Chondrocyte (in vitro differentiated cells): ENCODE results near the gene FXYD6. TPM values are rescaled to one million over a fixed set of nuclear protein-coding genes. Genes with fewer than 3 reads are reported as not detected.

ENCODE experiments used
- DNase-seq: peaks from one replicate; pipeline ENCODE4 v3.0.0; 2021; ENCODE audit warnings: mixed read lengths, low spot score
- H3K27ac Mint-ChIP-seq: one replicate; pipeline ENCODE4 v1.8.0; 2021; ENCODE audit warnings: mild to moderate bottlenecking, moderate library complexity, mixed read lengths; ENCODE audit not compliant: unreplicated experiment
- H3K27me3 Mint-ChIP-seq: 2 replicates; pipeline ENCODE4 v1.8.0; 2021; ENCODE audit warnings: low read depth, mixed read lengths
- H3K36me3 Mint-ChIP-seq: 2 replicates; pipeline ENCODE4 v1.8.0; 2021; ENCODE audit warnings: low read depth, mixed read lengths
- H3K4me1 Mint-ChIP-seq: 2 replicates; pipeline ENCODE4 v1.8.0; 2021; ENCODE audit warnings: low read depth, mild to moderate bottlenecking, mixed read lengths
- H3K4me3 Mint-ChIP-seq: one replicate; pipeline ENCODE4 v1.8.0; 2021; ENCODE audit warnings: mild to moderate bottlenecking, moderate library complexity, mixed read lengths; ENCODE audit not compliant: unreplicated experiment
- H3K9me3 Mint-ChIP-seq: 2 replicates; pipeline ENCODE4 v1.8.0; 2021; ENCODE audit warnings: low read depth, mixed read lengths
- CTCF ChIP-seq: fragments of 200-600 bp; sonication (generic); IDR thresholded peaks from 2 replicates; pipeline ENCODE4 v1.5.0; 2021; ENCODE audit warnings: antibody characterized with exemption, mild to moderate bottlenecking, moderate library complexity
- total RNA-seq: library from RNA; stranded (reverse); gene quantifications from 3 replicates; pipeline ENCODE4 v1.2.1, GENCODE V29; 2021

FXYD6 gene
- total RNA-seq, 1 donor from 2014 or later, result 2.8 TPM

DNA sequence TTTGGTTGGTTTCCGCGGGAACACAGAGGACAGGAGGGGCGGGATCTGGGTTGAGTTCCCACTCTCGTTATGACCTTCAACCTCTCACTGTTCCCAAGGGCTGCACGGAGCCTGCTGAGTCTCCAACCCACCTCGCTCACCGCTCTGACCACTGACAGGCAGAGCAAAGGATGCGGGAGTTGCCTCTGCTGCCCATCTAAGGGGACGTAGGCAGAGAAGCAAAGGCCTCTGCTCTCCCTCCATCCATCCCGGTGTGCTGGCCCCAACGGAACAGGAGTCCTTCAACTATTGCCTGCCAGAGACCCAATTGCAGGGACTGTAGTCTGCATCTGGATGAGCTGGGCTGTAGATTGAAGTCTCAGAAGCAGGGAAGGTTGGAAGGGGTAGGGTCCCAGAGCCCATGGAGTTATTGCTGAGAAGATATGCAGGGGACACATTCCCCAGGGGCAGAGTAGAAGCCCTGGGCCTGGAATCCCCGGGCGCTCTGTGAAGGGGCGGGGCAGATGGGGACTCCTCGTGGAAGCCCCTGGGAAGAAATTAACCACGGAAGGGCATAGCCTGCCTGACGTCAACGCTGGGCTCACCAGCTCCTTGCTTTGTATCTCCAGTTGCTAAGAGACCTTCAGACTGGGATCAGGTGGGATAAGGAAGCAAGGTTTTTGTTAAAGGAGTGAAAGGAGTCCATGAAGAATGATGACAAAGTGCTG, 39.2 kb downstream of the FXYD6 start:
- H3K4me1 Mint-ChIP-seq, result no peaks in the 10 kb centered on the region
- DNase-seq, result peak; percentile 53
- TF ChIP-seq CTCF, result no peak
- peaks cover 14% of the 10 kb centered on the region for H3K27me3 Mint-ChIP-seq
- no peaks in the 10 kb centered on the region for H3K9me3 Mint-ChIP-seq
- H3K27ac Mint-ChIP-seq, result no peak overlapping the region
- no peak overlapping the region for H3K4me3 Mint-ChIP-seq
- H3K36me3 Mint-ChIP-seq, result no peaks in the 10 kb centered on the region

- Mint-ChIP-seq H3K27me3 (peaks cover 14% of the 10 kb centered on the region), H3K36me3 (no peaks in the 10 kb centered on the region), H3K27ac (peak overlapping the region; percentile 15)
Observed at GRCh38 chr11:117836077-117836960, 40.1 kb downstream of the FXYD6 start.

DNA sequence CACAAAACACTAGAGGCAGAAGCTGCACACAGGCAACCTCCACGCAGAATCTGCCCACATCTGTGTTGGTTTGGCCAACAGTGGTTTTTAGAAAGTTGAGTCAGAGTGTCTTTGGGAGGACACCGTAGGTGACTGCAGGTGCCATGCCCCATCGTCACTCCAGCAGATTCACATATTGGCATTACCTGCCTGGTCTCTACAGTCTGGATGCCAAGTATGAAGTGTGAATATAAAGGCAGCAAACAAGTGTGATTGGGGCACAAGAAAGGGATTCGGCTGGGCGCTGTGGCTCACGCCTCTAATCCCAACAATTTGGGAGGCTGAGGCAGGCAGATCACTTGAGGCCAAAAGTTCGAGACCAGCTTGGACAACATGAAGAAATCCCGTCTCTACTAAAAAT, 40.9 kb downstream of the FXYD6 start:
- Mint-ChIP-seq H3K27me3 (peaks cover 14% of the 10 kb centered on the region), H3K9me3 (no peaks in the 10 kb centered on the region), H3K4me3 (no peak overlapping the region), H3K27ac (no peak overlapping the region), H3K36me3 (no peaks in the 10 kb centered on the region), H3K4me1 (no peaks in the 10 kb centered on the region)
- no peak for DNase-seq
- no peak for TF ChIP-seq CTCF

More at GRCh38 chr11:117836077-117836960, 40.1 kb downstream of the FXYD6 start:
- Mint-ChIP-seq H3K4me1 (no peaks in the 10 kb centered on the region), H3K4me3 (no peak overlapping the region), H3K9me3 (no peaks in the 10 kb centered on the region)
- no peak for TF ChIP-seq CTCF
- DNase-seq, result no peak

DNA sequence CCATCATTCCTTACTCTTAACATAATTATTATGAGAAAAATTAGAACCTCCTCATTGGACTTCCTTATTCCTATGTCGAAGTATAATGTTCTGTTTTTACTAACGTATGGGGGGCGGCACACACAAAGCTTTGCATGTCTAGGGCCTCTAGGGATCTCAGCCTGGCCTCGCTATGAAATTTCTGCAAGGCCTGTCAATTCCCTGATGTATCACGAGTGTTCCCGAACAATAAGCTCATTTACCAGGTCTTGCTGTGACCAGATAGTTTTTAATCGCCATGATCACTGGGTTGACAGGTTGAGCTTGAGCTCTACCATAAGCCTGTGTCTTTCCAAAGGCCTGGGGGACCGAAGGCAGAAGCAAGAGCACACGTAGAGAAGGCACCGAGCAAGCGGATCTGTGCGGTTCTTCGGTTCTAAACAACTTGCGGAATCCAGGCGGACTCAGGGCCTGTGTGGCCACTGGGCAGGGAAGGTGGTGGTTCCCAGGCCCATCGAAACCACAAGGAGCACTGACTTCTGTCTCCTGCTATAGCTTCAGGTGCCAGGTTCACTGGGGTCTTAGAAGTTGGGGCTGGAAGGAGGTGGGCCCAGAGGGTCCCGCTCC, 41.5 kb downstream of the FXYD6 start:
- H3K4me3 Mint-ChIP-seq, result no peak overlapping the region
- peaks cover 14% of the 10 kb centered on the region for H3K27me3 Mint-ChIP-seq
- no peak for TF ChIP-seq CTCF
- no peaks in the 10 kb centered on the region for H3K9me3 Mint-ChIP-seq
- no peak for DNase-seq
- peaks cover 2% of the 10 kb centered on the region for H3K4me1 Mint-ChIP-seq
- H3K27ac Mint-ChIP-seq, result no peak overlapping the region
- no peaks in the 10 kb centered on the region for H3K36me3 Mint-ChIP-seq

GRCh38 chr11:117834068-117834810, 42.2 kb downstream of the FXYD6 start:
- no peaks in the 10 kb centered on the region for H3K36me3 Mint-ChIP-seq
- H3K27ac Mint-ChIP-seq, result no peak overlapping the region
- no peak for DNase-seq
- no peak for TF ChIP-seq CTCF
- no peaks in the 10 kb centered on the region for H3K9me3 Mint-ChIP-seq
- peaks cover 13% of the 10 kb centered on the region for H3K27me3 Mint-ChIP-seq
- H3K4me1 Mint-ChIP-seq, result peaks cover 2% of the 10 kb centered on the region
- H3K4me3 Mint-ChIP-seq, result no peak overlapping the region
